ENCODE results near the gene KLHL10.

KLHL10 gene

DNA sequence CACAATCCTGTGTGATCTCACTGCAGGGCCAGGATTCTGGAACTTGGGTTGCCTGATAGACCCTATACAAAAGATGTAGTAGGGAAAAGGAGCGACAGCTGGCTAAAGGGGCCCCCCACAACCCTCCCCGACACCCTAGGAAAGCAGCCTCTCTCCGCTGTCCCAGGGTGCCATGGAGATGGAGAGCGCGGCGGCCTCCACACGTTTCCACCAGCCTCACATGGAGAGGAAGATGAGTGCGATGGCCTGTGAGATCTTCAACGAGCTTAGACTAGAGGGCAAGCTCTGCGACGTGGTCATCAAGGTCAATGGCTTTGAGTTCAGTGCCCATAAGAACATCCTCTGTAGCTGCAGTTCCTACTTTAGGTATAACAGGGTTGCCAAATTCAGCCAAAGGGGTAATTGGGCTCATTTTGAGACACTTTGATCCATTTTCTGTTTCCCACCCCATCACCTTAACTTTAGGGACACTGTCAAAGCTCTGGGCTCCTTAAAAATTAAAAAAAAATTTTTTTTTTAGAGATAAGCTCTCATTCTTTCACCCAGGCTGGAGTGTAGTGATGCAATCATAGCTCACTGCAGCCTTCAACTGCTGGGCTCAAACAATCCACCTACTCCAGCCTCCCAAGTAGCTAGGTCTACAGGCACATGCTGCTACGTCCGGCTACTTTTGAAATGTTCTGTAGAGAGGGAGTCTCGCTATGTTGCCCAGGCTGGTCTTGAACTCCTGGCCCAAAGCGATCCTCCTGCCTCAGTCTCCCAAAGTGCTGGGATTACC lies at the start of gene KLHL10:
Gene KLHL10 (plus strand): TSS at position 65 of the 778 bp plus-strand sequence. CDS start 108 bp downstream, at position 173.
- no peak for DNase-seq

DNA sequence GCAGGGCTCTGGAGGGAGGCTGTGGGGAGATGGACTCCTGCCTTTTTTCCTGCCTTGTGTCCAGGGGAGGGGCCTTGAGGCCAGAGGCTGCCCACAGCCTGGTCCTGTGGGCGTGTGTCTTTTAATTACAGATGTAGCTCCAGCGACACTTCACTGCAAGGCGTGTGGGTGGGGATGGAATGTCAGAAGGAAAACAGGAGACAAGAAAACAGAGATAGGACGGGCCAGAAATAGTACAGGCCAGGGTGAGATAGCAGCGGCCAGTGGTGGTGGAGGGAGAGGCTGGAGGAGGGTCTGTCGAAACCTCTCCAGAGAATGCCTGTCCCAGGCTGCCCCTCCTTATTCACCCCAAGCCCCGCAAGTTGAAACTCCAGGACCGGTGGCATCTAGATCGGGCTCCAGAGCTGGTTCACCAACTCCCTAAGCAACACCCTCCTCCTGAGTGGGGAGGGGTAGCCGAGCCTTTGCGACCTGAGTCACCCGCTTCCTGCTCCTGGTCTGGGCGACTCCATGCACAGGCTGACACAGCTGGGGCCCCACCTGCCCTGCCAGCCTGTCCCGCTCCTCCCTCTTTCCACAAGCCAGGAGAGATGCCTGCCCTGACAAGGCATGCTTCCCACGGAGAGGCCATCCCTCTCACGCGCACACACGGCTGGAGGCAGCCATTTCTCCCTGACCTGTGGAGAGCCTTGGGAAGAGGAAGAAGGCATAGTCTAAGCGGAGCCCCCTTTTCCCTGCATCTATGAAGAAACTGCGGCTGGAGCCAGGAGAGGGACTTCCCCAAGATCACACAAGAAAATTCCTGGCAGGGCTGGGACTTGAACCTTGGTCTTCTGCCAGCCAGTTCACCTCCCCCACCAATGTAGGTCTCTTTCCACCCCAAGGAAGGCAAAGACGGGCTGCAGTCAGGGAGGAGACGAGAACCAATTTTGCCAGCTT lies 44.5 kb upstream of the KLHL10 start:
- no peak for DNase-seq

DNA sequence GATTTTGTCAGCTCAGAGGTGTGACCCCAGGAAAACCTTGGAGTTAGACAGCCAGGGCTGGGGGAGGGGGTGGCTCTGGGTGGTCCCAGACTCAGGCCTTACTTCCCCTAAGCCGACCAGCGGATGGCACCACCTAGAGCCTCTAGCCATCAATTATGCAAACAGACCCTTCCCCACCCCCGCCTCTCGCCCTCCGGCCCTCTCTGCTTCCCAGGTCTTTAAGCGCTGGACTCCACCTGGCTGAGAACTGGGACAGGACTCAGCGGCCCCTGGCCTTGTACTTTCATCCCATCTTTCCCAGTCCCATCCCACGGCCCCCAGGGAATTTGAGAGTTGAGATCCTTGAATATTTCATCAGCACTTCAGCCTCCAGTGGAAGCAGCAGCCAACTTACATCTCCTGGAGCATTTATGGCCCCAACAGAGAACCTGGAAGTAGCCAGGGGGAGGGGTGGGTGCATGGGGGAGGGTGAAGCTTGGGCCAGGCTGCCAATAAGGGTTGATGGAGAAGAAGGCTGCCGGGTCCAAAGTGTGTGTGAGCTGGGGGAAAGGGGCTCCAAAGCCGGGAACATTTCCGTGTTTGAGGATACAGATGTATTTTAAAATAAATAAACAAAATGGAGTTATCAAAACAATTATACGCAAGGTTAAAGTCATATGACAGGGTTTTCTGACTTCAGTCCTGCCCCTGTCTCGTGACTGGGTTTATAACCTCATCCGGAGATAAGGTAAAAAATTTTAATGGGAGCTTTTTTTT lies 43.7 kb upstream of the KLHL10 start:
- DNase-seq: no peak

DNA sequence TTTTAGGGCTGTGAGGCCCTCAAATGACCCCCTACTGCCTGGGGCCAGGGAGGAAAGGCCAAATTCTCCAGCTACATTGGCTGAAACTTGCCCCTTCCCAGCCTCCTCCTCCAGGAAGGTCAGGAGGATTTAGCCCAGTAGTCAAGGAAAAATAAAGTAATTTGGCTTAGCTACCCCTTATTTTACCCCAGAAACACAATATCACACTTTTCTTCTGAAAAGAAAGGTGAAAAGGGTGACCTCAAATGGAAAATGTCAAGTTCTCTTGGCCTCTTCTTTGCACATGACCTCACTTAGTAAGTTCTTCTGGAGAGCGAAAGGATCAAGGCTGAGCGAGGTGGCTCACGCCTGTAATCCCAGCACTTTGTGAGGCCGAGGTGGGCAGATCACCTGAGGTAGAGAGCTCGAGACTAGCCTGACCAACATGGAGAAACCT lies 43.1 kb upstream of the KLHL10 start:
- DNase-seq: no peak

DNA sequence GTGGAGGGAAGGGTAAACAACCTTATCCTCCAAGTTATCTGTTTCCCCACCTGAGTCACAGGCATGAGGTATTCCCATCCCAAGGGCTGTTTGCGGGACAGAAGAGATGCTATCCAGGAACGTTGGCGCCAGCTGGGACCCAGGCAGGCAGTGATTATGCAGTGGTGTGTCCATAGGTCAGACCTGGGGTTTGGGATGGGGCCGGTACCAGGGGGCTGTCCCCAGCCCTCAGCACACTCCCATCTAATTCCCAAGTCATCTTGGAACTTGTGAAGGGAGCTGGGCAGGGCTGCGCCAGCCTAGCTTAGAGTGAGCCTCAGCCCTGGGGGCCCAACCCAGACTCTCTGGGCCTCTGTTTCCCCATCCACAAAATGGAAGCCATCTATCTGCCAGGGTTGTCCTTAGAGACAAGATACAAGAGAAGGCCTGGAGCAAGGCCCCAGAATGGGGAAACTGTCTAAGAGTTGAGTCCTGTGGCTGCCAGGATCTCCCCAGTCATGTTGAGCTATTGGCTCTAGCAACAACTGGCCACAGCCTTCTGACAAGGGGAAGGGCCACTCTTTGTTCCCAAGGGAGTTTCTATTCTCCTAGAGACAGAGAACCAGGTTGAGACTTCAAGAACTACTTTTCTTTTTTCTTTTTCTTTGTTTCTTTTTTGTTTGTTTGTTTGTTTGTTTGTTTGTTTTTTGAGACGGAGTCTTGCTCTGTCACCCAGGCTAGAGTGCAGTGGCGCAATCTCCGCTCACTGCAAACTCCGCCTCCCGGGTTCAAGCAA lies 41.3 kb upstream of the KLHL10 start:
- DNase-seq: no peak

DNA sequence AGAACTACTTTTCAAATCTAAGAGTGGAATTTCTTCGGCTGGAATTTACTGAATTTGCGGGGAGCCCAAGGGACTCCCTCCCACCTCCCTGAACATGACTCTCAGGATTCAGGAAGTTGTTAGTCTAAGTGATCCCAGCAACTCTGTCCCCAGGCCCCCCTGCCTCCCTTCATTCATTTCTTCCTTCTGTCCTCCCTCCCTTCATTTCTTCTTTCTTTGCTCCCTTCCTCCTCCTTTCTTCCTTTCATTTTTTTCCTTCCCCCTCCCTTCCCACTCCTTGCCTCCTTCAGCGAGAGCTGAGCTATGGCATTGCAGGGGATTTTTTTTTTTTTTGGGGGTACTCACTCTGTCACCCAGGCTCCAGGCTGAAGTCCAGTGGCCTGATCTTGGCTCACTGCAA lies 40.2 kb upstream of the KLHL10 start:
- no peak for DNase-seq

DNA sequence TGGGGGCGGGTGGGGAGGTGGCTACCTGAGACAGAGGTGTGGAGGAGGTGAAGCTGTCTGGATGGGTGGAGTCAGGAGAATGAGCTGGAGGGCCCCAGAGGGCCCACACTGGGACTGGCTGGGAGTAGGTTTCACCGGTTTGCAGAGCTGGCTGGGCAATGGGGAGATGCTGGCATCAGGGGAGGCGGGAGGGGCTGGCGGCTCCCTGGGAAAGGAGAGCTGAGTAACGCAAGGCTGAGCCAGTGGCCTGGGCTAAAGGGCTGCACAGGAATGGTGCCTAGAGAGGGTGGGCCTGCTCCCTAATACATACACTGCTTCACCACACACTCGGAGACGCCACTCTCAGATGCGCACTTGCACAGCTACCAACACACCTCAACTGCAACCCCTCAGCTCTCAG lies 38.3 kb upstream of the KLHL10 start:
- DNase-seq: no peak

DNA sequence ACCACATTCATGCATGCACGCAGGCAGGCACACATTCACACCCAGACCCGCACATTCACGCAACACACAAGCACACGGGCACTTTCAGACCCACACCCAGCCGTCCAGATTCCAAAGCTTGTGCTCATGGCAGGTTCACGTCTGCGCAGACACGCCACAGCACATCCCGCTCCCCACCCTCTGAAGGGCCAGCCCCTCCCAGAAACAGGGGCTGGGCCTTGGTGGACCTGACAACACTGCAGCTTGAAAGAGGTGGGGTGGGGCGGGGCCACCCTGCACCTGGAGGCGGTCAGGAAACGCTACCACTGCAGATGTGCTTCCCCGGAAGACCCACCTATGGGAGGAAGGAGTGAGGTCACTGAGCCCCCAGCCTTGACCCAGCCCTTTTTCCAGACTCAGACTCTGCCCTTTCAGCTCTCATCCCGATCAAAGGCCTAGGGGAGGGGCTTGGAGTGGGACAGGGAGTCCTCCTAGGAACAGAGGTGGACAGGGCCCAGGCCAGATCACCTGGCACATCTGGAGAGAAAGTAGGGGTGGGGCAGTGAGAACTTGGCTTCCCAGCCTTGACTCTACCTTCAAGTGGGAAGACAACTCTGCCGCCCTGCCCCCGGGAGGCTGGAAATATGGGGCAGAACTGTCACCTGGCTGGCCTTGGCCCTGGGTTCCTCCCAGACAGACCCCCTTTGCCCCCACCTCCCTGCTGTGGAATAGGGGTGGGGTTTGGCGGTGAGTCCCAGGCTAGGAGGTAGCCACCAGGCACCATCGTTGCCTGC lies 36.8 kb upstream of the KLHL10 start:
- no peak for DNase-seq

DNA sequence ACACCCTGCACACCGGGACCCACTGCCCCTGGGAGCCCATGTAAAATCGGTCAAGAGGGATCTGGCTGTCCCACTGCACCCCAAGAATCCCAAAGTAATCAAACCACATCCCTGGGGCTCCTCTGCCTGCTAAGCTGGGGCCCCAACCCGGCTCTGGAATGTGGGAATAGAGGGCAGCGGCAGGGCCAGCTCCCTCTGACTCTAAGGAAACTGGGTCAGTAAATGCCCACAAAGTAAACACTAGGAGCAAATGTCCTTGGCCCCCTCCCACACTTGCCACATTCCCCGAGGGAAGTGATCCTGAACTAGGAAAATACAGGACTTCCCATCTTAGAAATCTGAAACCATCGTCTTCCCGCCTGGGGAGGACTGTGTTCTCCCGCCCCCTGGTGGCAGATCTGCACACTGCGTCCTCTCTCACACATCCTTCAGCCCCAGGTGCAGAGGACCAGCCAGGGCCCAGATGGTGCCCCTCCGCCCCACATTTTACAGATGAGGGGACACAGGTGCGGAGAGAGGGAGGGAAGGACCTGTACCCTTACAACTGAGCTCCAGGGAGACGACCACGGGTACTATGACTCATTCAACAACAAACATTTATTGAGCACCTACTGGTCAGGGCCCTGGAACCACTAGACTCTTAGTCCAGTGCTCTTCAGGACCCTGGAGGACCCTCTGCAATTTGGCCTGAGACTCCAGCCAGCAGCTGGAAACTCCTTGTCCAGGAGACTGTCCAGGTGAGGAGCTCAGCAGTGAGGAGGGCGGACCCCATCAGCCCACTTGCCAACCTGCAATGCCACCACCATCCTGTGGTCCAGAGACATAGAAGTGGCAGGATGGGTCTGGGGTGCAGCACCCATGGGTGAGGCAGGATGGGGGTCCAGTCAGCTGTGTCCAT lies 36.0 kb upstream of the KLHL10 start:
- peak; percentile 56 for DNase-seq

DNA sequence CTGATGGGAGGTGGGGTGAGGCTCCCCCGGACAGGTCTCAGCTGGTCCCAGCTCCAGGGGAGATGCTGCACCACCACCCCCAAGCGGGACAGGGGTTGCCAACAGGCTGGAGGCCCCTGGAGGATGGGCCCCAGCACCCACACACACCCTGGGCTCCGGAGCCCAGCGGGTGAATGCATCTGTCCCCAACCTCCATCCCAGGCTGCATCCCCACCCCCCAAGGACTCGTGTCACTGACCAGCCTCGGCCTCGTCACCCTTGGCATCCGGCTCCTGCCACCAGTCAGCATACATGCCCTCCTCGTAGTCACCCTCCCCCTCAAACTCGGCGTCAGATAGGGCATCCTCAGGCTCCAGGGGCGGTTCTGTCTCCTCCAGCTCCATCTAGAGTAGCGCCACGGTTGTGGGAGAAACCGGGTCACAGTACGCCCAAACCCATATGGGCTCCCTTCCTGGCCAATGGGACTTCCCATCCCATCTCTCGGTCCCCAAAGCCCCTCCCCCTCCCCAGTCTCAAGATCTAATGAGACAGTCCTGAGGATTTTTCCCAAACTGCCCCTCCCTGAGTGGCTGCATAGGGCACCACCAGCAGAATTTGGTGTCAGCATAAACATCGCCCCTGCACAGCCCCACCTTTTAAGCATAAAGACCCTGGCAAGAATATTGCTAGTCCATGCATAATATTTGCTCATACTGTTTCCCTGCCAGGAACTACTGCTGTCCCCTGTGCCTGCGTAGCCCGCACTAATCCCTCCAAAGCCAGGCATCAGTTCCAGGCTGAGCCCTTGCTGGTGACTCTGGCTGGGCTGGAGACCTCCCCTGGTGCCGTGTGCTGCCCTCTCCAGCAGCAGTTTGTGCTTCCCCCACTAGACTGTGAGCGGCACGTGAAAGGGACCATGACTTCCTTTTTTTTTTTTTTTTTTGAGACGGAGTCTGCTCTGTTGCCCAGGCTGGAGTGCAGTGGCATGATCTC lies 34.3 kb upstream of the KLHL10 start:
- DNase-seq: no peak

DNA sequence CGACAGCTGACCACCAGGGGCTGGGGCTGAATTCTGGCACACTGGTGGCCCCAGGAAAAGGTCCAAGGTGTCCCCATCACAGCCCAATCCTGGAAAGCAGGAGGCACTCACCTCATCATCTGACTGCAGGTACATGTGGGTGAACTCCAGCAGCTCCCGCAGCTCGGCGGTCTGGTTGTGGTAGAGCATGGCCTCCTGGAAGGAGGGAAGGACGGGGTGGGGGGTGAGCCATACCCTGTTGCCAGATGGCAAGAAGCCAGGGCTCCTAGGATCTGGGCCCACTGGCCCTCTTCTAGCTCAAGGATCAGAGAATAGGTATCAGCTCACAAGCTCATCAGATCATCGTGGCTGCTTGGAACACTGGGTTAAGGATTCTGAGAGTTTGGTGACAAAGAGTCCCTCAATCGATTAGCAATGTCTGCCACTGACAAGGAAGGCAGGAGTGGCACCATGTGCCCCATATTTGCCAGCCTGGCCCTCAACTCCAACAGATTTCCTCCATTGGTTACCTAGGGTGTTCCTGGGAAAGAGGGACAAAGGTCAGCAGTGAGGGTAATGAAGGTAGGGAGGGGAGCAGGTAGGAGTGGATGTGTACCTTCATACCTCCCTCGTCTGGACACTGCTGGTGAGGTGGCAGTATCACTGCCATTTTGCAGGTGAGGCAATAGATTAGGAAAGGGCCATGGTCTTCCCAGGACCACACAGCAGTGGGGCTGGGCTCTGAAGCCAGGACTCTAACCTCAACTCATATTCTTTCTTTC lies 30.8 kb upstream of the KLHL10 start:
- no peak for DNase-seq

DNA sequence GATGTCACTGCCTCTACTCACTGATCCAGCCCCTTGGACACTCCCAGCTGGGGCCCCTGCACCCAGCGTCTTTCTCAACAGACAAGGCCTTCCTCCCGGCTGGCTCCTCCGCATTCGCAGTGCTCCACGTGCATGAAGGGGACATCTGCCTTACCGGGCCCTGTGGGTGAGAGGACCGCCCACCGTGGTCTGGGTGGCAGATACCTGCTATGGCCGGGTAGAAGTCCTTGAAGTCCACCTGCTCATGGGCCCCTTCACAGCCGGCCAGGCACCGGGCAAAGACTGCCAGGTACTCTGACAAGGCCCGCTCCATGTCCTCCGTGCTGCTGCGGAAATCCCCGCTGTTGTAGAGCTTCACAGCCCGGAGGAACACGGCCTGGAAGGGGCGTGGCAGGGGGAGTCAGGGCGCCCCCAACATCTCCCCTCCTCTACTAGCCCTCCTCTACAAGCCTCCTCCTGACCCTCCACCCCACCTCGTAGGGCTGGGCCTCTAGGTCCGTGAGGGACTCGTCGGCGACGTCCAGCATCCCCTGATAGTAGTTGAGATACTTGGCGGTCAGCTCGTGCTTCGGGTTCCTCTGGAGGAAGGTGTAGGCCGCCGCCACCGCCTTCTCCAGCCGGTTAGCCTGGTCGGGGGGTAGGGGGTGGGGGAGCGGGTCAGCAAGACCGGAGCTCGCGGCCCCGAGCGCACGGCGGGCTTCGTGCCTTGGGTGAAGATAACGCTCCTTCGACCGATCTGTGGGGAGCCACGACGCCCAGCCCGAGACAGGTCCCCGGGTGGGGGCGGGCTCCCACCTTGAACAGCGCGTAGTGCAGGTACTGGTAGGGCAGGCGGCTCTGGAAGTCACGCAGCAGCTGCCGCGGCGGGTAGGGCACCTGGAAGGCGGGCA lies 26.7 kb upstream of the KLHL10 start:
- DNase-seq: no peak

DNA sequence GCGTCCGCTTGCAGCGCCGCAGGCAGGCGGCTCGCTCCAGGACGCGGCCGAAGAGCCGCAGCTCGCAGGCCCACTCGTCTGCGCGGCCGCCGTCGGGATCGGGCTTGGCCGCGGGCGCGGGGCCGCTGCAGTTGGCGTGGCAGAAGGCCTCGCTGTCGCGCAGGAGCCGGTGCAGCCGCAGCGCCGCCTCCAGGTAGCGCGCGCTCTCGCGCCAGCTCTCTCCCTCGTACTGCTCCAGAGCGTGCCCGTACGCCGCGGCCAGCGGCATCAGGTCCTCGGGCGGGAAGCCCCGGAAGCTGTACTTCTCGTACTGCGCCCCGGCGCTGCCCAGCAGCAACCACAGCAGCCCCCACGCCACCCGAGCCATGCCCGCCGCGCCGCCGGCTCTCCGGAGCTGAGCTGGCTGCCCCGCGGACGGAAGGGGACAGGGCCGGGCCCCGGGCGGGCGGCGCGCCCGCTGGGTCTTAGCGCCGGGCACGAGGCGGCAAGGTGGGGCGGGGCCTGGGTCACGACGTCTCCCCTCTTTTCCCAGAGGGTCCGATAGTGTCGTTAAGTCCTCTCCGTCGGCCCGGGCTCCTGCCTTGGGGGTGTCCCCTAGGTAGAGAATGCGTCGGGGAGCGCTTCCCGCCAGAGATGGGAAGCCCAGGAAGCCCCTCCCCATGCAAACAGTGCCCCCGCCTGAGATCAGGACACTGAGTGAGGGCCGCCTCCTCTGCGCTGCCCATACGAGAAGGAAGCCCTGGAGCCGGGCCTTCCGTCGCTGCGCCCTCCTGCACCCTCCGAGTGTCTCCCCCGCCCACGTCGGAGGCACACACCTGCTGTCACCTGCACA lies 25.9 kb upstream of the KLHL10 start, which contains the start of gene P3H4:
Gene P3H4 (minus strand): TSS at position 401 of the 832 bp plus-strand sequence. CDS start 34 bp downstream, at position 367.
- DNase-seq: peak; percentile 71

DNA sequence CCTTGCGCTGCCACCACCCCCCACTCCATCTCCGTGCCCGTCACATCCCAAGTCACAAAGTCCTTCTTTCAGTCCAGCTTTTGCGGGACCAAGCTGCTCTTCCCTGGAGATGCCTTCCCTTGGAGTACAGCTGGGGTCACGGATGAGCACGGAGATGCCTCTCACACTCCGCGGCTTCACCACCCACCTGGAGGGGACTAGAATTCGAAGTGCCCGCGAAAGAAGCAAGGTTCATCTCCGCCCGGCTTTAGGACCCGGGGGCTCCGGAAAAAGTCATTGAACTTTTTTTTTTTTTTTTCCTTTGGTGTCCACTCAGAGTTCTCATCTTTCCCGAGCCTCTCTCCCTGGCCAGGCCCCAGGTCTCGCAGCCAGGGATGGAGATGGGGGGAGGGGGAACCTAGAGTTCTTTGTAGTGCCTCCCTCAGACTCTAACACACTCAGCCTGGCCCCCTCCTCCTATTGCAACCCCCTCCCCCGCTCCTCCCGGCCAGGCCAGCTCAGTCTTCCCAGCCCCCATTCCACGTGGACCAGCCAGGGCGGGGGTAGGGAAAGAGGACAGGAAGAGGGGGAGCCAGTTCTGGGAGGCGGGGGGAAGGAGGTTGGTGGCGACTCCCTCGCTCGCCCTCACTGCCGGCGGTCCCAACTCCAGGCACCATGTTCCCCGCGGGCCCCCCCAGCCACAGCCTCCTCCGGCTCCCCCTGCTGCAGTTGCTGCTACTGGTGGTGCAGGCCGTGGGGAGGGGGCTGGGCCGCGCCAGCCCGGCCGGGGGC lies 25.1 kb upstream of the KLHL10 start, which contains the start of gene FKBP10:
Gene FKBP10 (plus strand): TSS at position 624 of the 771 bp plus-strand sequence. CDS start 31 bp downstream, at position 655.
- peak; percentile 22 for DNase-seq

DNA sequence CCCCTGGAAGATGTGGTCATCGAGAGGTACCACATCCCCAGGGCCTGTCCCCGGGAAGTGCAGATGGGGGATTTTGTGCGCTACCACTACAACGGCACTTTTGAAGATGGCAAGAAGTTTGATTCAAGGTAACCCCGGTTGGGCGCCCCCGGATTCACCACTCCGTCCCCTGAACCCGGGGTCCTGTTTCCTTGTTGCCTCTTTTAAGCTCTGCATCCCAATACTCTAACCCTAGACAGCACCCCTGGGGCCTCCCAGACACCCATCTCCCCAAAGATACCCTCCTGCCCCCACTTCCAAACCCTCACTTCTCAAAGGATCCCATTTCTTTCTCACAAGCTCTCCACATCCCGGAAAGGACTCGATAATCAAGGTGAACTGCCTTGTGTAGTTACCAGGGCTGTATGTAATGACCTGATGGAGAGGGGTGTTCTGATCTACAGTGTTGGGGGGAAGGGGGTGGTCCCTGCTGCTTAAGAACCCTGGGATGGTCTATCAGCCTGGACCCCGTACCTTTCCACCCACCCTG lies 24.4 kb upstream of the KLHL10 start:
- DNase-seq: no peak

Data from activated effector memory CD4-positive, alpha-beta T cell treated with Interleukin-2 at 50 U/mL for 16 hours (primary cell).